CD14-positive monocyte (primary cell): ENCODE data around the gene C18orf63. TPM values are rescaled to one million over a fixed set of nuclear protein-coding genes. Genes with fewer than 3 reads are reported as not detected.

Experiments
- DNase-seq, 3 donors: peaks; one replicate each; pipeline ENCODE4 v3.0.0-alpha.2; 2011 to 2022
- H2AFZ ChIP-seq: 2 replicates; pipeline ENCODE4 v1.6.0; 2012; ENCODE audit warnings: mild to moderate bottlenecking, low read depth, low read length, inconsistent platforms; ENCODE audit not compliant: insufficient read depth, poor library complexity, severe bottlenecking
- H3K27ac ChIP-seq, 2 donors: 1 replicate in 1 of 2; 2 replicates in 1 of 2; pipeline ENCODE4 v1.5.1; 2012 to 2013; ENCODE audit warnings: low read length in 2 of 2, control low read depth in 1 of 2, inconsistent platforms in 1 of 2, low read depth in 1 of 2, mild to moderate bottlenecking in 1 of 2
- H3K27me3 ChIP-seq, 2 donors: one replicate each; pipeline versions ENCODE4 v1.6.0 to v1.6.1; 2011 to 2013; ENCODE audit warnings: low read length in 2 of 2; ENCODE audit not compliant: control insufficient read depth in 2 of 2, insufficient read depth in 2 of 2
- H3K36me3 ChIP-seq, 2 donors: replicated peaks in 1 of 2; 1 replicate in 1 of 2; 2 replicates in 1 of 2; pipeline versions ENCODE4 v1.5.1 to v1.6.1; 2012 to 2013; ENCODE audit warnings: low read length in 2 of 2, control low read depth in 1 of 2, inconsistent platforms in 1 of 2, mild to moderate bottlenecking in 1 of 2; ENCODE audit not compliant: insufficient read depth in 2 of 2, control insufficient read depth in 1 of 2
- H3K4me1 ChIP-seq, 2 donors: 1 replicate in 1 of 2; 2 replicates in 1 of 2; pipeline versions ENCODE4 v1.5.1 to v1.6.1; 2012 to 2013; ENCODE audit warnings: low read length in 2 of 2, control low read depth in 1 of 2, inconsistent platforms in 1 of 2, mild to moderate bottlenecking in 1 of 2, moderate library complexity in 1 of 2; ENCODE audit not compliant: insufficient read depth in 2 of 2, control insufficient read depth in 1 of 2
- H3K4me2 ChIP-seq: replicated peaks from 2 replicates; pipeline ENCODE3; 2012; ENCODE audit warnings: low read length, moderate library complexity, mild to moderate bottlenecking; ENCODE audit not compliant: poor library complexity, severe bottlenecking; ENCODE audit errors: extremely low read depth
- H3K4me3 ChIP-seq, 3 experiments: fragments of 200-600 bp in 1 of 3; sonication (generic) in 1 of 3; replicated peaks in 1 of 3; 1 replicate in 2 of 3; 2 replicates in 1 of 3; pipeline ENCODE4 v1.5.1; 2011 to 2013; ENCODE audit warnings: low read length in 3 of 3, mild to moderate bottlenecking in 3 of 3, control low read depth in 2 of 3, low read depth in 2 of 3, inconsistent platforms in 1 of 3, moderate library complexity in 1 of 3
- H3K79me2 ChIP-seq: 2 replicates; pipeline ENCODE4 v1.6.0; 2012; ENCODE audit warnings: mild to moderate bottlenecking, control low read depth, inconsistent platforms, low read length, moderate library complexity; ENCODE audit not compliant: insufficient read depth
- H3K9ac ChIP-seq: 2 replicates; pipeline ENCODE4 v1.6.0; 2017; ENCODE audit warnings: low read length, mild to moderate bottlenecking; ENCODE audit not compliant: insufficient read depth, poor library complexity, severe bottlenecking
- H3K9me3 ChIP-seq, 2 donors: replicated peaks in 1 of 2; 1 replicate in 1 of 2; 2 replicates in 1 of 2; pipeline versions ENCODE4 v1.5.1 to v1.6.1; 2012 to 2013; ENCODE audit warnings: low read length in 2 of 2, control low read depth in 1 of 2; ENCODE audit not compliant: control insufficient read depth in 1 of 2, insufficient read depth in 1 of 2
- H4K20me1 ChIP-seq: 2 replicates; pipeline ENCODE4 v1.6.0; 2012; ENCODE audit warnings: mild to moderate bottlenecking, low read length, control low read depth, moderate library complexity; ENCODE audit not compliant: insufficient read depth
- H3K27ac Mint-ChIP-seq, 7 donors: one replicate each; pipeline ENCODE4 v1.8.0; 2020; ENCODE audit warnings: mild to moderate bottlenecking in 7 of 7, mixed read lengths in 7 of 7, moderate library complexity in 6 of 7, inconsistent platforms in 2 of 7
- H3K27me3 Mint-ChIP-seq, 3 donors: one replicate each; pipeline ENCODE4 v1.8.0; 2021 to 2022; ENCODE audit warnings: low read depth in 3 of 3, mild to moderate bottlenecking in 3 of 3, mixed read lengths in 3 of 3, moderate library complexity in 3 of 3, inconsistent platforms in 1 of 3
- H3K36me3 Mint-ChIP-seq, 2 donors: one replicate each; pipeline ENCODE4 v1.8.0; 2020; ENCODE audit warnings: mixed read lengths in 2 of 2, inconsistent platforms in 1 of 2, mild to moderate bottlenecking in 1 of 2
- H3K4me1 Mint-ChIP-seq: one replicate; pipeline ENCODE4 v1.8.0; 2020; ENCODE audit warnings: mild to moderate bottlenecking, mixed read lengths
- H3K4me3 Mint-ChIP-seq, 2 donors: one replicate each; pipeline ENCODE4 v1.8.0; 2020; ENCODE audit warnings: mild to moderate bottlenecking in 2 of 2, mixed read lengths in 2 of 2, moderate library complexity in 1 of 2
- H3K9me3 Mint-ChIP-seq, 7 donors: one replicate each; pipeline ENCODE4 v1.8.0; 2020 to 2022; ENCODE audit warnings: mixed read lengths in 7 of 7, mild to moderate bottlenecking in 6 of 7, moderate library complexity in 6 of 7, inconsistent platforms in 2 of 7
- WGBS: methylation state at CpG from one replicate; pipeline ENCODE4 v1.1.5; 2013; ENCODE audit warnings: missing lambda C conversion rate; ENCODE audit not compliant: insufficient coverage; 5-methylcytosine and 5-hydroxymethylcytosine counted together
- intact Hi-C, 2 donors: fragments of 100-400 bp; cut with micrococcal nuclease; formaldehyde crosslinking; loops; one replicate each; pipeline versions ENCODE4 v1.15.0 to v1.15.1; 2023
- polyA plus RNA-seq, 3 donors: library from polyadenylated mRNA; depleted of rRNA in 1 of 3; unstranded in 2 of 3; stranded (reverse) in 1 of 3; fragments of 300-500 nt in 2 of 3; fragments of >200 nt in 1 of 3; fragmentation: Illumina TruSeq in 2 of 3; gene quantifications; 1 replicate in 2 of 3; 2 replicates in 1 of 3; pipeline ENCODE4 v1.2.3, GENCODE V29; 2012 to 2021
- TF ChIP-seq, protein P1 (sequence below): fragments of 200-600 bp; IDR thresholded peaks from one replicate; pipeline ENCODE4 v1.8.0; 2022; ENCODE audit warnings: antibody characterized with exemption, mild to moderate bottlenecking

C18orf63 gene
- polyA plus RNA-seq, 3 donors = not detected

- Histone ChIP-seq H3K27ac (no peak overlapping the region), H3K79me2 (no peaks in the 10 kb centered on the region)
Measured at GRCh38 chr18:74299746-74300145, 15.9 kb upstream of the C18orf63 start.

GRCh38 chr18:74303306-74303705, 12.3 kb upstream of the C18orf63 start:
- WGBS = 100% methylated on average over 1 of the region's 5 CpGs
- H3K9me3 Mint-ChIP-seq = peaks cover 0 to 5% (median 1%) of the 10 kb centered on the region in 7 donors
- no peak overlapping the region for H3K27ac ChIP-seq
- intact Hi-C loops = no loop called here
- no peaks in the 10 kb centered on the region for H3K9me3 ChIP-seq
- H4K20me1 ChIP-seq = no peaks in the 10 kb centered on the region
- DNase-seq = no peak
- no peak overlapping the region for H3K27ac Mint-ChIP-seq
- no peaks in the 10 kb centered on the region for H3K4me1 Mint-ChIP-seq
- H3K27me3 Mint-ChIP-seq = peaks cover 2 to 8% (median 6%) of the 10 kb centered on the region in 3 donors
- no peaks in the 10 kb centered on the region for H3K36me3 ChIP-seq
- TF ChIP-seq, protein P1, sequence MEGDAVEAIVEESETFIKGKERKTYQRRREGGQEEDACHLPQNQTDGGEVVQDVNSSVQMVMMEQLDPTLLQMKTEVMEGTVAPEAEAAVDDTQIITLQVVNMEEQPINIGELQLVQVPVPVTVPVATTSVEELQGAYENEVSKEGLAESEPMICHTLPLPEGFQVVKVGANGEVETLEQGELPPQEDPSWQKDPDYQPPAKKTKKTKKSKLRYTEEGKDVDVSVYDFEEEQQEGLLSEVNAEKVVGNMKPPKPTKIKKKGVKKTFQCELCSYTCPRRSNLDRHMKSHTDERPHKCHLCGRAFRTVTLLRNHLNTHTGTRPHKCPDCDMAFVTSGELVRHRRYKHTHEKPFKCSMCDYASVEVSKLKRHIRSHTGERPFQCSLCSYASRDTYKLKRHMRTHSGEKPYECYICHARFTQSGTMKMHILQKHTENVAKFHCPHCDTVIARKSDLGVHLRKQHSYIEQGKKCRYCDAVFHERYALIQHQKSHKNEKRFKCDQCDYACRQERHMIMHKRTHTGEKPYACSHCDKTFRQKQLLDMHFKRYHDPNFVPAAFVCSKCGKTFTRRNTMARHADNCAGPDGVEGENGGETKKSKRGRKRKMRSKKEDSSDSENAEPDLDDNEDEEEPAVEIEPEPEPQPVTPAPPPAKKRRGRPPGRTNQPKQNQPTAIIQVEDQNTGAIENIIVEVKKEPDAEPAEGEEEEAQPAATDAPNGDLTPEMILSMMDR = no peak
- no peaks in the 10 kb centered on the region for H3K4me1 ChIP-seq
- no peak overlapping the region for H2AFZ ChIP-seq
- H3K4me3 Mint-ChIP-seq = no peak overlapping the region
- H3K4me2 ChIP-seq = no peak overlapping the region
- H3K27me3 ChIP-seq = peaks cover 0 to 4% of the 10 kb centered on the region in 2 donors
- no peaks in the 10 kb centered on the region for H3K79me2 ChIP-seq
- no peak overlapping the region for H3K4me3 ChIP-seq
- H3K9ac ChIP-seq = no peak overlapping the region
- no peaks in the 10 kb centered on the region for H3K36me3 Mint-ChIP-seq

More at GRCh38 chr18:74299746-74300145, 15.9 kb upstream of the C18orf63 start:
- Histone ChIP-seq H4K20me1 (no peaks in the 10 kb centered on the region), H3K4me2 (no peak overlapping the region), H3K9ac (no peak overlapping the region), H3K4me3 (no peak overlapping the region), H3K4me1 (no peaks in the 10 kb centered on the region), H2AFZ (no peak overlapping the region), H3K9me3 (no peaks in the 10 kb centered on the region), H3K27me3 (no peaks in the 10 kb centered on the region), H3K36me3 (no peaks in the 10 kb centered on the region)
- H3K36me3 Mint-ChIP-seq = no peaks in the 10 kb centered on the region
- TF ChIP-seq, protein P1 = no peak
- no peak overlapping the region for H3K4me3 Mint-ChIP-seq
- 82% methylated on average over 2 of the region's 3 CpGs for WGBS
- intact Hi-C loops = no loop called here
- H3K27ac Mint-ChIP-seq = no peak overlapping the region
- peaks cover 0 to 6% (median 2%) of the 10 kb centered on the region in 7 donors for H3K9me3 Mint-ChIP-seq
- H3K4me1 Mint-ChIP-seq = no peaks in the 10 kb centered on the region
- DNase-seq = no peak
- peaks cover 0 to 3% (median 2%) of the 10 kb centered on the region in 3 donors for H3K27me3 Mint-ChIP-seq
